T follicular helper cell (primary cell): ENCODE results near the gene RASA3.
"Not testable (repeated sequence)": the region's sequence is repeated elsewhere in the genome, so short reads cannot be mapped to it uniquely, and the experiment has no call there.

ENCODE experiments used
- DNase-seq: peaks from one replicate; pipeline ENCODE4 v3.0.0-alpha.2; 2020; ENCODE audit warnings: low read depth
- total RNA-seq, 2 experiments: gene quantifications; one replicate each; lab custom pipeline; 2026; lab: John Stamatoyannopoulos, UW

Gene RASA3, protein sequence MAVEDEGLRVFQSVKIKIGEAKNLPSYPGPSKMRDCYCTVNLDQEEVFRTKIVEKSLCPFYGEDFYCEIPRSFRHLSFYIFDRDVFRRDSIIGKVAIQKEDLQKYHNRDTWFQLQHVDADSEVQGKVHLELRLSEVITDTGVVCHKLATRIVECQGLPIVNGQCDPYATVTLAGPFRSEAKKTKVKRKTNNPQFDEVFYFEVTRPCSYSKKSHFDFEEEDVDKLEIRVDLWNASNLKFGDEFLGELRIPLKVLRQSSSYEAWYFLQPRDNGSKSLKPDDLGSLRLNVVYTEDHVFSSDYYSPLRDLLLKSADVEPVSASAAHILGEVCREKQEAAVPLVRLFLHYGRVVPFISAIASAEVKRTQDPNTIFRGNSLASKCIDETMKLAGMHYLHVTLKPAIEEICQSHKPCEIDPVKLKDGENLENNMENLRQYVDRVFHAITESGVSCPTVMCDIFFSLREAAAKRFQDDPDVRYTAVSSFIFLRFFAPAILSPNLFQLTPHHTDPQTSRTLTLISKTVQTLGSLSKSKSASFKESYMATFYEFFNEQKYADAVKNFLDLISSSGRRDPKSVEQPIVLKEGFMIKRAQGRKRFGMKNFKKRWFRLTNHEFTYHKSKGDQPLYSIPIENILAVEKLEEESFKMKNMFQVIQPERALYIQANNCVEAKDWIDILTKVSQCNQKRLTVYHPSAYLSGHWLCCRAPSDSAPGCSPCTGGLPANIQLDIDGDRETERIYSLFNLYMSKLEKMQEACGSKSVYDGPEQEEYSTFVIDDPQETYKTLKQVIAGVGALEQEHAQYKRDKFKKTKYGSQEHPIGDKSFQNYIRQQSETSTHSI
- 43.3 to 364 reads per million in 2 experiments for total RNA-seq

DNA sequence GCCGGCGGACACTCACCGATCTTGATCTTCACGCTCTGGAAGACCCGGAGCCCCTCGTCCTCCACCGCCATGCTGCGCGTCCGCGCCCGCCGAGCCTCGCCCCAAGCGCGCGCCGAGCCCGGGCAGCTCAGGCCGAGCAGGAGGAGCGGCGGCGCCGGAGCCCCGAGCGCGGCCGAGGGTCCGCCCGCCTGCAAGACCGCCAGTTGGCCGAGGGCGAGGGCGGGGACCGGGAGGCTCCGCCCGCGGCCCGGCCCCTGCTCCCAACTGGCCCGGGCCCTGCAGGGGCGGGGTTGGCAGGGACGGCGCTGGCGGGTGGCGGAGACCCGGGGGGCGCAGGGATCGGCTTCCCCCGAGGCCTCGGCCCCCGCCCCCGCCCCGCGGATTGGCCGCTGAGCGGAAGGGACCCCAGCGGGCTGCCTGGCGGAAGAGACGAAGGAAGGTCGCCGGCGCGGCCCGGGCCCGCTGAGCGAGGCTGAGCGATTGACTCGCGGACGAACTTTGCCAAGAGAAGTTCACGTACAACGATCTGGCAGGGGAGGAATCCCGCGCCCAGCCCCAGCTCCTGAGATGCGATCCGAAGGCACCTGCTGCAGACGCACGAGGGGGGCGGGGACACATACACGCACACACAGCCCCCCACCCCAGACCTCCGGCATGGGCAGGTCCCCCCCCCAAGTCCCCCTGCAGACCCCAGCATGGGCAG lies at the start of gene RASA3:
TSS of gene RASA3 (minus strand) at position 205 of the 703 bp plus-strand sequence. CDS start at position 71, 134 bp downstream.
- DNase-seq, result peak; percentile 45

DNA sequence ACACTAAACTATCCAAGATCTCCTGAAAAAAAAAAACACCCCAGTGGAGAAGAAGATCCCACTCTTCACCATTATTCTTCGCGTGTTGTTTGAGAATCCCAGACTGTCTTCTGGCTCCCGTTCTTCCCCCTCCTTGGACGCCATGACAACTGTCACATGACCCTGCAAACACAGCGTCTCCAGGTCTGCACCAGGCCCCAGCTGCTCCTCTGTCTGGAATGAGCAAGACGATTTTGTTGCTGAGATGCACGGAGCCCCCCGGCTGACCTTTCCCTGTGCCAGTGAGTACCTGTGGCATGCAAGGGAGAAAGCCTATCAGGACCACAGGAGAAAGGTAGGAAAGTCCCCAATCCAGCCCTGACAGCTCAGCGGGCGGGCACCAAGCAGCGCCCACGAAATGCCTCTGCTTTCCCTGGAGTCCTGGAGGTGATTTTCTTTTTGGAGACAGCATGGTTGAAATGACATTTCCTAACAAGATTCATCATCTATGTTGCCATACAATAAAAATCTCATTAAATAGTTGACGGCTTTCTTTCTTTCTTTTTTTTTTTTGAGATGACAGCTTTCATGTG lies 46.8 kb upstream of the RASA3 start, which contains the start of gene CFAP97D2:
TSS of gene CFAP97D2 (plus strand) at position 171 of the 572 bp plus-strand sequence. CDS start at position 245, 74 bp downstream.
- no peak for DNase-seq

DNA sequence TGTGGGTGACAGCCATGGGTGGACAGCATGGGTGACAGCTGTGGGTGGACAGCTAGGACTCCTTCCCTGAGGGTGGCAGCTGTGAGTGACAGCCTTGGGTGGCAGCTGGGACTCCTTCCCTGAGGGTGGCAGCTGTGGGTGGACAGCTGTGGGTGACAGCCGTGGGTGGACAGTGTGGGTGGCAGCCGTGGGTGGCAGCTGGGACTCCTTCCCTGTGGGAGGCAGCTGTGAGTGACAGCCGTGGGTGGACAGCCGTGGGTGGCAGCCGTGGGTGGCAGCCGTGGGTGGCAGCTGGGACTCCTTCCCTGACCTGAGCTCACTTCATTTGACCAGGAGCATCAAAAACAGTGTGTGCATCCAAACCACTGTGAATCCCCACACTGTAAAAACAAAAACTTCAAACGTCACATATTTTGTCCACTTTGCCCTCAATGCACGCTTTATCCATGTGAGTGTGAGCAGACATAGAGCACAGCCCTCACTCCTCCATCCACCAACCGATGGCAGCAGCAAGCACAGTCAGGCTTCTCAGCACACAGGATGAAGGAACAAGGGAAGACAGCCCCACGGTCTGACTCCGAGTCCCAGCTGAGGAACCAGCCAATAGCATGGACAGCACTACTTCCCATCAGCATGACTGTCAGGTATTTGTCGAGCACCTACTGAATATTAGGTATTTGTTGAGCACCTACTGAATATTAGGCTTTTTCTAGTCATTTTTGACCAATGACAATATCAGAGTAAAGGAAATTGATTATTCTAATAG lies 45.0 kb upstream of the RASA3 start:
- DNase-seq, result no peak

DNA sequence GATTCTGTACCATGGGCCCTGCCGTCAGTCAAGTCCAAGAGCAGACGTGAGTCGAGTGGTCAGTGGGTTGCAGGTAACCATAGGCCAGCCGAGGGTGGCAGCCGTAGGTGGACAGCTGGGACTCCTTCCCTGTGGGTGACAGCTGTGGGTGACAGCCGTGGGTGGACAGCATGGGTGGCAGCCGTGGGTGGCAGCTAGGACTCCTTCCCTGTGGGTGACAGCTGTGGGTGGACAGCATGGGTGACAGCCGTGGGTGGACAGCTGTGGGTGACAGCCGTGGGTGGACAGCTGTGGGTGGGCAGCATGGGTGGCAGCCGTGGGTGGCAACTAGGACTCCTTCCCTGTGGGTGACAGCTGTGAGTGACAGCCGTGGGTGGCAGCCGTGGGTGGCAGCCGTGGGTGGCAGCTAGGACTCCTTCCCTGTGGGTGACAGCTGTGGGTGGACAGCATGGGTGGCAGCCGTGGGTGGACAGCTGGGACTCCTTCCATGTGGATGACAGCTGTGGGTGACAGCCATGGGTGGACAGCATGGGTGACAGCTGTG lies 44.0 kb upstream of the RASA3 start:
- not testable (repeated sequence) for DNase-seq

DNA sequence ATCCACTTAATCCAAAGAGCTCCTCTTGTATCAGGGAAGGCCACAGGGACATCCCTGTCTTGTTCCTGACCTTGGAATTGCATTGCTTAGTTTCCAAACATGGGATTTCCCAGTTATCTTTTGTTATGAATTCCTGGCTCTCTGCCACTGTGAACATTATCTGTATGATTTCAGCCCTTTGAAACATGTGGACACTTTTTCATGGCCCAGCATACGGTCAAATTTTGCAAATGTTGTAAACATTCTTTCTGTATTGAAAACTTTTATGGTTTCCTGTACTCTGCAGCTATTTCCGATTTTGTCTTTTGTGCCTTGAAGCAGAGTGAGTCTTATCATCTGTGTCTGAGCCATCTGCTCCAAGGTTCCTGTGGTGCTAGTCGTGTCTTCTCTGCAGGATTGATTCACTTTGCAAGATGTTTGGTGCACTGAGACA lies 42.1 kb upstream of the RASA3 start:
- no peak for DNase-seq

DNA sequence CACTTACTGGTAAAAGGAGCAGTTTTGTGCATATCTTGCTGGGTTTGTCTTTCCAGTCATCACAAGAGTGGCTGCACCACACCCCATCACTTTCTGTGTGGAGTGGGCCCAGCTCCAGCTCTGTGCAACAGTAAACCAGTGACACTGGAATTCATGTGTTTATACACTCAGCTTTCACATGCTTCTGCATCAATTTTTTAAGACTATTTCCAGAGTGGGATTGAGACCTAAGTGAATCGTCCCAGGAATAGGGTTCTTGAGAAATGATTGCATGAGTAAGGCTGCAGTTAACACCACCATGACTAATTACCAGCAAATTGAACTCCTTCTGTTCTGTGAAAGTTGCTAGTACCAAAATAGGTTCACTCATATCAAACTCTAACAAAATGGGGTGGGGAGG lies 41.3 kb upstream of the RASA3 start:
- DNase-seq, result no peak

DNA sequence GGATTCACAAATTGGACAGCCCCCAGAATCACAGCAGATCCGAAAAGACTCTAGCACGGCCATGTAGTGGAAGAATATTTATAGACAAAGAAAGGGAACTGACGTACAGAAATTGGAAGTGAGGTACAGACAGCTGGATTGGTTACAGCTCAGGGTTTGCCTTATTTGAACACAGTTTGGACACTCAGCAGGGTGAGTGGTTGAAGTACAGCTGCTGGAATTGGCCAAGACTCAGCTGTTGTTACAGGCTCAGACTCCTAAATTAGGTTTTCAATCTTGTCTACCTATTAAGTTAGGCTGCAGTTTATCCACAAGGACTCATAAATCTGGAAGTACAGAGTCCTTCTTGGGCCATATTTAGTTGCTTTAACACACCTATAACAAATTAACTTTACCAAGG lies 40.8 kb upstream of the RASA3 start:
- DNase-seq, result no peak

DNA sequence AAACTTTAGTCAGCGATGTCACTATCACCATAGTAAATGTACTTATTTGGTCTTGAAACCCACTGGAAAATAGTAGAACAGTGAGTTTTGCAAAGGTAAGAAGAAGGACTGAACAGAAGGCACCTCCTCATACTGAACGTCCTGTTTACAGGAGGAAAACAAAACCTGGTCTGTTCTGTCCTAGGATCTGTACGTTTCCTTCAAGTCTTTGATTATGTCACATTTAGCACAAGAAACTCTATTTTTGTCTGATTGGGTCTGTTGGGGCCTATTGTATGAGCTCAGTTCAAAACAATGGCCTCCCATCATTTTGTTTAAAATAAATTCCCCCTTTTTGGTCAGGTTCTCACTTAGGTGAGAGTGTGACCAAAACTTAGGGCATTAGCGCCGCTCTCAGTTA lies 35.5 kb upstream of the RASA3 start:
- no peak for DNase-seq

DNA sequence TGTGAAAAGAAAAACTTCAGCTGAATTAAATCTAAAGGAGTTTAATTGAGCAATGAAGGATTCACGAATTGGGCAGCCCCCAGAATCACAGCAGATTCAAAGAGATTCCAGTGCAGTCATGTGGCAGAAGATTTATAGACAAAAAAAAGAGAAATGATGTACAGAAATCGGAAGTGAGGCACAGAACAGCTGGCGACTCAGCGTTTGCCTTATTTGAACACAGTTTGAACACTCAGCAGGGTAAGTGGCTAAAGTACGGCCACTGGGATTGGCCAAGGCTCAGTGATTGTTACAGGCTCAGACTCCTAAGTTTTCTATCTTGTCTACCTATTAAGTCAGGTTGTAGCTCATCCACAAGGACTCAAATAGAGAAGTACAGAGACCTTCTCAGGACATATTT lies 35.0 kb upstream of the RASA3 start:
- no peak for DNase-seq

DNA sequence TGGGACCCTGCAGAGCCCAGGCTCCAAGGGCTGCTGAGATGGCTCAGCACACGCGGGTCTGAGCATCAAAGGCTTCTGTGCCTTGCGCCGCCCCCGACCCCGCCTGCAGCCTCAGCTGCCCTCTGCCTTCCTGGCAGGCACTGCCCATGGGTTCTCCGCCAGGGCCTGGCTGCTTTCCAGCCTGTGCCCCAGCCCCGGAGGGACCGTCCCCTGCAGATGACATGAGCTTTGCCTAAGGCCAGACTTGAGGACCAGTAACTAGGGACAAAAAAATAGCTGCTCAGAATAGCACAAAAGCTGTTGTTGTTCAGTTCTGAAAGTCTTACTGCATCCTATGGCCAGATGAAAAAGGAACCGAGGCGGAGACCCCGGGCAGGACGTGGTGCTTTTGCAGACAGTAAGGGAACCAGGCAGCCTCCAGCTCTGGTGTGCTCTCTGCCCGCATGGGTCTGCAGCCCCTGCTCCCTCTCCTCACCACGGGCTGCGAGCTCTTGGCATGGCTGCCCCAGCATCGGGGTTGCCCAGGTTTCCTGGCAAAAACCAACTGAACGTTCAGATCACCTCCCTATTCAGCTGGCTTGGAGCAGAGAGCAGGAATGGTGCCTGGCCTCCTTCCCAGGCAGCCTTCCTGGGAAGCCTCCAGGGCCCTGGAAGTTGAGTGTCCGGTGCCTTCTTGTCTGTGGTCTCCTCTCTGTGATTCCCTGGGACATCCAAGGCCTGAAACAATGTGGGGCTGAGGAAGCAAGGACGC lies 34.1 kb upstream of the RASA3 start:
- DNase-seq, result no peak

DNA sequence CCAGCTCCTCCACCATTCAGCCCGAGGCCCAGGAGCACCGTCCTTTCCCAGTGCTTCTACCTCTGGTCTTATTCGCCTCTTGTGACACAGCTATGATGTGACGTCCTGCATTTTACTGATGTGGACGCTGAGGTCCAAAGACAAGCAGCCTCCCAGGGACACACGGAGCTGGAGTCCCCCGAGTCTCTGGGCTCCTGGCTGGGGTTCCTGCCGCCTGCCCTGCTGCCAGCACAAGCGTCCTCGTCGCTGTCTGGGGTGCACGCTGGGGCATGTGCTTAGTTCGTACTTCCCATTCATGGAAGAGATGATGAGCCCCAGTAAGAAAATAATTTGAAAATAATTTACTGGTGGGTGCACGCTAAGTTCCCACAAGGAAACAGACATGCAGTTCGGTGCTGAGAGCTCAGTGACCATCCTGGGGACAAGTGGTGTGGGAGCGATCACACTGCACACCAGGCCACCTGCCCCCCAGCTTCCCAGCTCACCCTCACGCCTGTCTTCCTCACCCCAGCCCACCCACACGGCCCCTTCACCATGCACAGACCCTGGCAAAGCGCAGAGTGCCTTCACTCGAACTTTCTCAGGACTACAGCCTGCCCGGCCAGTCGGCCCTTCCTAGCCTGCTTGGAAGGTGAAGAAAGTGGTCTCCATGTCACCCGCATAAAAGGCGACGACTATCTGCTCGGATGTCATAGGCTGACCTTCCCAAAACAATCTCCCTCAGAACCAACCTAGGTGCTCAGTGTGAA lies 32.4 kb upstream of the RASA3 start:
- no peak for DNase-seq

DNA sequence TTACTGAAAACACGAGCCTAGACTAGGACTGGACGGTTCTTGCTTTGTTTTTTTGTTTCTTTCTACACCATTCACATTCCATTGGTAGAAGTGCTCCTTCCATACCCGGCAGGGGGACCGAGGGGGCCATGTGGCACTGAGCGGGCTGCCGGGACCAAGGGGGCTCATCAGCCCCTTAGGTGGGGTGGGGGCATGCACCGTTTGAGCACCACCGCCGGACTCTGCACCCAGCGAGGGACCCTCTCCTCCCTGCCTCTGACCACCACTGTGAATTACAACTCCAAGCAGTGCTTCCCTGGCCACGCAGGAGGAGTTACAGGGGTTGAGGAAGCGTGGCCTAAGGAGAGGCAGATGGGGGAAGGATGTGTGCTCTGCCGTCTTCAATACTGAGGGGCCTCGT lies 31.6 kb upstream of the RASA3 start:
- no peak for DNase-seq

DNA sequence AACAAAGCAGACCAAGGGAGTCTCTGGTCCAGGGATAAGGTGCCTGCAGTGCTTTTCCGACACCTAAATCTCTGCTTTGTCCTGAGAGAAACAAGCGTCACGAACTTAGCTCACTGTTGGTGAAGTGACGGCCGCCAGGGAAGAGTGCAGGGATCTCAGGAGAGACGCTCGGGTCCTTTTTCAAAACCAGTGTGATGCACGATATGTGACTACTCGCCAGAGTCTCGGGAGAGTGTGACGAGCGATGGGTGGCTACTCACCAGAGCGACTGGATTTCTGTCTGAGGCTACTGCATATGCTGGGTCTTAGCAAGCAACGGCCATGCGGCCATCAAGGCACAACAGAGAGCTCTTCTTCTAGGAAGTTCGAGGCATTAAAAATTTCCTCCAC lies 30.1 kb upstream of the RASA3 start:
- no peak for DNase-seq

DNA sequence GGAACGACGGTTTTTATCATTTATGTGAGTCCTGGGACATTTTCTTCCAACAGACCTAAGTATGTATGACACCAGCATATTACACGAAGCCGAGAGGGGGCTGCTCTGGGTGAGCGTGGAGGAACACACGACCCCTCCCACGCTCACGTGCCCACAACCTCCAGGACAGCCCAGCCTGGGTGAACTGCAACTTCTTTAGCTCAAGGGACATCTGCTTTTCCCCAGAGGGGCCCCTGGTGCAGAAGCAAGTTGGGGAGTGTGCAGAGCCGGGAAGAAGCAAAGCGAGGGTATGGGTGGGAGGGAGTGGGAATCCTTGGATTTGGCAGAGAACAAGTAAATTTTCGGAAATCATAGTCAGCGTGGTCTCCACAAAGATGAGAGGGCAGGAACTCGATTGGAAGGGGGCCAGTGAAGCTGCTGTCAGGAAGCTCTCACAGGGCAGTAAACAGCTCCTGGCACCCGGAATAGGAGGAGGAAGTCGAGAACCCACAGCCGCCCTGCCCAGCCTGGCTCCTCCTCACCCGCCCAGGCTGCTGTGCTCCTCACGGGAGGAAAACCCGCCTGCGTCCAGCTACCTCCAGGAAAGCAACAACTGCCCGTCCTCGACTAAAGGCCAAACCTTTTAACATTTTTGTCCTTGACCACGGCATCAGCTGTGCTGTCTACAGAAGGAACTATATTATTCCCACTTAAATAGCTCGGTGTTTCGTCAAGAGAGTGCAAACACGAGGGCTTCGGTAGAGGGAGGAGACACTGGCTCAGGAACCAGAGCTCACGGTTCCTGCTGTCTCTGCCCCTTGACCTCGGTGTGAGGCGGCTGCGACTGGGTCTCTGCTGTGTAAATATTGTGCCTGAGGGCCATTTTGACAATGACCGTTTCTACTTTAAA lies 29.5 kb upstream of the RASA3 start:
- no peak for DNase-seq

DNA sequence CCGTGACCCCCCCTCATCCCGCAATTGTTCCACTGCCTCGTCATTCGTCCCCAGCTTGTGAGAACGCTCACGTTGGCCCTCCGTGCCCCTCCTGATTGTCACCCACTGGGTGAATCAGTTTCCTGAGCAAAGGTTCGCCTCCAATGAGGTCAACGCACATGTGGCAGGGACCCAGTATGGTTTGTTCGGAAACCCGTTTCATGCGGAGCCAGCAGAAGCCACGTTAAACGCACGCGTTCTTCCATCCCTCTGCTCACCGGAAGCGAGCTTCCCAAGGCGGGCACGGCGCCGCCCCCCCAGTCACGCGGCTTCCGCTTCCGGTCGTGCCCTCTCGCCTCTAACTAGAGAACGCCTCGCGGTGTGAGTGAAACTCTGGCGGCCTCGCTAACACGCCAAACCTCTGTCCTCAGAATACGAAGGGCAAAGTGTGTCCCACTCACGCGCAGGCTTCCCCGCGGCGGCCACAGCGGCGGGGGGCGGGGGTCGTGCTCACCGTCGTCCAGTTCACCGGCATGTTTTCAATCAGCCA lies 28.7 kb upstream of the RASA3 start:
- no peak for DNase-seq

DNA sequence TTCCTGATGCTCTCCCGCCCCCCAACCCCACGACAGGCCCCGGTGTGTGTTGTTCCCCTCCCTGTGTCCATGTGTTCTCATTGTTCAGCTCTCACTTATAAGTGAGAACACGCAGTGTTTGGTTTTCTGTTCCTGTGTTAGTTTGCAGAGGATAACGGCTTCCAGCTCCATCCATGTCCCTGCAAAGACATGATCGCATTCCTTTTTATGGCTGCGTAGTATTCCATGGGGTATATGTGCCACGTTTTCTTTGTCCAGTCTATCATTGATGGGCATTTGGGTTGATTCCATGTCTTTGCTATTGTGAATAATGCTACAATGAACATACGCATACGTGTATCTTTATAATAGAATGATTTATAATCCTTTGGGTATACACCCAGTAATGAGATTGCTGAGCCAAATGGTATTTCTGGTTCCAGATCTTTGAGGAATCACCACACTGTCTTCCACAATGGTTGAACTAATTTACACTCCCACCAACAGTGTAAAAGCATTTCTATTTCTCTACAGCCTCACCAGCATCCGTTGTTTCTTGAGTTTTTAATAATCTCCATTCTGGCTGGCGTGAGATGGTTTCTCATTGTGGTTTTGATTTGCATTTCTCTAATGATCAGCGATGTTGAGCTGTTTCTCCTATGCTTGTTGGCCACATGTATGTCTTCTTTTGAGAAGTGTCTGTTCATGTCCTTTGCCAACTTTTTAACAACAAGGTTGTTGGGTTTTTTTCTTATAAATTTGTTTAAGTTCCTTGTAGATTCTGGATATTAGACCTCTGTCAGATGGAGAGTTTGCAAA lies 26.6 kb upstream of the RASA3 start:
- DNase-seq, result not testable (repeated sequence)

DNA sequence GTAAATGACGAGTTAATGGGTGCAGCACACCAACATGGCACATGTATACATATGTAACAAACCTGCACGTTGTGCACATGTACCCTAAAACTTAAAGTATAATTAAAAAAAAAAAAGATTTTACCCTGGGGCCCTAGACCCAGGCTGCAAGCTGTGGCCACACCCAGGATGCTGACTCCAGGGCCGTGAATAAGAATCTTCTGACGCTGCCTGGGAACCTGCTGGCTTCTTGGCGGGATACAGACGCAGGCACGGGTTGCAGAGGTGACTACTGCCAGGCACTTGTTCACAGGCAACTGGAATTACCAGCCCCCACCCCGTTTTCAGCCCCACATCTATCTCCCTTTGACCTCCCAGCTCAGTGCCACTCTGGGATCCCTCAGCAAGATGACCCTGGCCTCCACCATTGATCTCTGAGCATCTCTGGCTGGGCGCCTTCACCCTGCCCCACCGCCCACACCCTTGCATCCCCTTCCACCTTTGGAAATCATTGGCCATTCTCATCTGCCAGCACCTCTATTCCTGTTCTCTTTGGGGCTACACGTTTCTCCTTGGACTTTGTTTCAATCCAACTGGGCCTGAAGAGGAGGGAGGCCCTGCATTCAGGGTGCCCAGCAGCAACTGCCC lies 25.6 kb upstream of the RASA3 start:
- no peak for DNase-seq
